ENCODE measurements around the gene UTP25.

UTP25 gene

DNA sequence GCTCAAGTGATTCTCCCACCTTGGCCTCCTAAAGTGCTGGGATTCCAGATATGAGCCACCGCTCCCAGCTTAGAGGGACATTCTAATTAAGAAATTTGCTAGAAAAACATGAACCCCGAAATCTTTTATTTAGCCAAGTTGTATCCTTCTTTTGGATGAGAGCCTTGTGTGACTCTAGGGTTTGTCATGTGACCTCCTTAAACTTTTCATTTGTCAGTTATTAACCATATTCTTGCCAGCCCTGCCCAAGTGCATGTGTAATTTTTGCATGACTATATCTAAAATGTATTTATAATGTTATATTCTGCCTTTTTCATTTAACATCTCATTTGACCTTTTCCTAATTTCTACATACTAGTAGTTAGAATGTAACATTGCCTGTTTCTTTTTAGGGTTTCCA is 1.9 kb downstream of the UTP25 start:
- no peaks in the 10 kb centered on the region for H3K9me2 ChIP-seq (replicated peaks; ENCODE audit: low read depth, low read length)
- peak overlapping the region; percentile 73 for H3K4me2 ChIP-seq (ENCODE audit: low read depth, low read length, poor library complexity, severe bottlenecking)
- H3K9me3 ChIP-seq (ENCODE audit: insufficient read depth, low read depth, low read length) = no peaks in the 10 kb centered on the region
- no peaks in the 10 kb centered on the region for H3K27me3 ChIP-seq (ENCODE audit: insufficient read depth, low read length, poor library complexity, severe bottlenecking)
- no peak for TF ChIP-seq EZH2phosphoT487 (IDR thresholded peaks at IDR 0.05; ENCODE audit: borderline replicate concordance)
- TF ChIP-seq, protein P1, sequence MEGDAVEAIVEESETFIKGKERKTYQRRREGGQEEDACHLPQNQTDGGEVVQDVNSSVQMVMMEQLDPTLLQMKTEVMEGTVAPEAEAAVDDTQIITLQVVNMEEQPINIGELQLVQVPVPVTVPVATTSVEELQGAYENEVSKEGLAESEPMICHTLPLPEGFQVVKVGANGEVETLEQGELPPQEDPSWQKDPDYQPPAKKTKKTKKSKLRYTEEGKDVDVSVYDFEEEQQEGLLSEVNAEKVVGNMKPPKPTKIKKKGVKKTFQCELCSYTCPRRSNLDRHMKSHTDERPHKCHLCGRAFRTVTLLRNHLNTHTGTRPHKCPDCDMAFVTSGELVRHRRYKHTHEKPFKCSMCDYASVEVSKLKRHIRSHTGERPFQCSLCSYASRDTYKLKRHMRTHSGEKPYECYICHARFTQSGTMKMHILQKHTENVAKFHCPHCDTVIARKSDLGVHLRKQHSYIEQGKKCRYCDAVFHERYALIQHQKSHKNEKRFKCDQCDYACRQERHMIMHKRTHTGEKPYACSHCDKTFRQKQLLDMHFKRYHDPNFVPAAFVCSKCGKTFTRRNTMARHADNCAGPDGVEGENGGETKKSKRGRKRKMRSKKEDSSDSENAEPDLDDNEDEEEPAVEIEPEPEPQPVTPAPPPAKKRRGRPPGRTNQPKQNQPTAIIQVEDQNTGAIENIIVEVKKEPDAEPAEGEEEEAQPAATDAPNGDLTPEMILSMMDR (conservative IDR thresholded peaks at IDR 0.05; ENCODE audit: low read length) = no peak
- H4K20me1 ChIP-seq (ENCODE audit: insufficient read depth, low read length, poor library complexity, severe bottlenecking) = peaks cover 11% of the 10 kb centered on the region
- no peak overlapping the region for H2AFZ ChIP-seq (ENCODE audit: low read length)
- H3F3A ChIP-seq (ENCODE audit: low read depth) = no peaks in the 10 kb centered on the region
- peak overlapping the region; percentile 97 for H3K4me3 ChIP-seq (ENCODE audit: low read length, poor library complexity, severe bottlenecking)
- peaks cover 30% of the 10 kb centered on the region for H3K36me3 ChIP-seq (ENCODE audit: insufficient read depth, low read length)
- peaks cover 25% of the 10 kb centered on the region for H3K79me2 ChIP-seq (ENCODE audit: insufficient read depth, low read length)
- H3K9ac ChIP-seq (ENCODE audit: low read depth, low read length, poor library complexity, severe bottlenecking) = peak overlapping the region; percentile 52
- H3K4me1 ChIP-seq (ENCODE audit: insufficient read depth, low read length, poor library complexity, severe bottlenecking) = peaks cover 17% of the 10 kb centered on the region

DNA sequence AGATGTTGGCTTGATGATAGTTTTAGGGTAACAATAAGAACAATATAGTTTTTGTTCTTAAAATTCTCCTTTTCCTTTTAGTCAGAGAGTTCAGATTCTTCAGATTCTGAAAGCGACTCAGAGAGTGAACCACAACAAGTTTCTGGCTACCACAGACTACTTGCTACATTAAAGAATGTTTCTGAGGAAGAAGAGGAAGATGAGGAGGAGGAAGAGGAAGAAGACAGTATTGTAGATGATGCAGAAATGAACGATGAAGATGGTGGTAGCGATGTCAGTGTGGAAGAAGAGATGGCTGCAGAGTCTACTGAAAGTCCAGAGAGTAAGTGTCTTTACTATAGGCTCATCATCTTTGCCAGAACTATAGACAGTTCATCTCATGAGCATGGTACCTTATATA is 3.0 kb downstream of the UTP25 start:
- Histone ChIP-seq H2AFZ (ENCODE audit: low read length) (no peak overlapping the region), H3K36me3 (ENCODE audit: insufficient read depth, low read length) (peaks cover 35% of the 10 kb centered on the region), H3K9ac (ENCODE audit: low read depth, low read length, poor library complexity, severe bottlenecking) (no peak overlapping the region), H4K20me1 (ENCODE audit: insufficient read depth, low read length, poor library complexity, severe bottlenecking) (peaks cover 11% of the 10 kb centered on the region), H3K9me2 (replicated peaks; ENCODE audit: low read depth, low read length) (no peaks in the 10 kb centered on the region), H3K4me2 (ENCODE audit: low read depth, low read length, poor library complexity, severe bottlenecking) (peak overlapping the region; percentile 73), H3K27me3 (ENCODE audit: insufficient read depth, low read length, poor library complexity, severe bottlenecking) (no peaks in the 10 kb centered on the region), H3K79me2 (ENCODE audit: insufficient read depth, low read length) (peaks cover 25% of the 10 kb centered on the region), H3K4me3 (ENCODE audit: low read length, poor library complexity, severe bottlenecking) (peak overlapping the region; percentile 97), H3K4me1 (ENCODE audit: insufficient read depth, low read length, poor library complexity, severe bottlenecking) (peaks cover 18% of the 10 kb centered on the region), H3F3A (ENCODE audit: low read depth) (no peaks in the 10 kb centered on the region), H3K9me3 (ENCODE audit: insufficient read depth, low read depth, low read length) (no peaks in the 10 kb centered on the region)
- TF ChIP-seq, protein P1 (conservative IDR thresholded peaks at IDR 0.05; ENCODE audit: low read length) = no peak
- TF ChIP-seq EZH2phosphoT487 (IDR thresholded peaks at IDR 0.05; ENCODE audit: borderline replicate concordance) = no peak

DNA sequence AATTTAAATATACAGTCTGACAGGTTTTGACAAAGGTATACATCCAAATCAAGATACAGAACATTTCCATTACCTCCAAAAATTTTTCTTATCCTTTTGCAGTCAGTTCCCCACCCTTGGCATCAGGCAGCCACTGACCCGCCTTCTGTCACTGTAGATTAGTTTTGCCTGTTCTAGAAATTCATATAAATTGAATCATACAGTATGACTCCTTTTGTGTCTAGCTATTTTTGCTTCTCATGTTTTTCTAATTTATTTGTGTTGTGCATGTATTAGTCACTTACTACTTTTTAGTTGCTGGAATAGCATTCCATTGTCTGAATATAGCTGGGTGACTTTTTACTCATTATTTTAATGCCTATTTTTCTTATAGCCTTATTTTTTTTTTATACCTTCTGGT is 3.8 kb downstream of the UTP25 start:
- H4K20me1 ChIP-seq (ENCODE audit: insufficient read depth, low read length, poor library complexity, severe bottlenecking) = peaks cover 11% of the 10 kb centered on the region
- H3K9me3 ChIP-seq (ENCODE audit: insufficient read depth, low read depth, low read length) = no peaks in the 10 kb centered on the region
- peaks cover 23% of the 10 kb centered on the region for H3K4me1 ChIP-seq (ENCODE audit: insufficient read depth, low read length, poor library complexity, severe bottlenecking)
- peaks cover 25% of the 10 kb centered on the region for H3K79me2 ChIP-seq (ENCODE audit: insufficient read depth, low read length)
- no peak overlapping the region for H3K4me3 ChIP-seq (ENCODE audit: low read length, poor library complexity, severe bottlenecking)
- H3K4me2 ChIP-seq (ENCODE audit: low read depth, low read length, poor library complexity, severe bottlenecking) = peak overlapping the region; percentile 73
- TF ChIP-seq, protein P1 (conservative IDR thresholded peaks at IDR 0.05; ENCODE audit: low read length) = no peak
- TF ChIP-seq EZH2phosphoT487 (IDR thresholded peaks at IDR 0.05; ENCODE audit: borderline replicate concordance) = no peak
- no peaks in the 10 kb centered on the region for H3K27me3 ChIP-seq (ENCODE audit: insufficient read depth, low read length, poor library complexity, severe bottlenecking)
- no peak overlapping the region for H2AFZ ChIP-seq (ENCODE audit: low read length)
- no peak overlapping the region for H3K9ac ChIP-seq (ENCODE audit: low read depth, low read length, poor library complexity, severe bottlenecking)
- H3F3A ChIP-seq (ENCODE audit: low read depth) = no peaks in the 10 kb centered on the region
- peaks cover 43% of the 10 kb centered on the region for H3K36me3 ChIP-seq (ENCODE audit: insufficient read depth, low read length)
- no peaks in the 10 kb centered on the region for H3K9me2 ChIP-seq (replicated peaks; ENCODE audit: low read depth, low read length)
